ENCODE results near the gene THAP10.

Gene THAP10

GRCh38 chr15:70854666-70854976 lies 37.6 kb downstream of the THAP10 start:
- no peak for DNase-seq (ENCODE audit: extremely low read depth in 1 of 2, low read depth in 1 of 2)

- DNase-seq (ENCODE audit: extremely low read depth in 1 of 2, low read depth in 1 of 2) = peak in 1 of 2 donors; percentile 0
Observed at GRCh38 chr15:70853973-70854665, 38.1 kb downstream of the THAP10 start, which contains the start of gene LARP6. TSS of gene LARP6 (minus strand) at chr15:70854157. CDS start at chr15:70854088, 69 bp downstream.

- DNase-seq (ENCODE audit: extremely low read depth in 1 of 2, low read depth in 1 of 2) = peak in 1 of 2 donors; percentile 3
Observed at GRCh38 chr15:70853318-70853972, 38.8 kb downstream of the THAP10 start.

GRCh38 chr15:70852501-70853317 lies 39.5 kb downstream of the THAP10 start:
- DNase-seq (ENCODE audit: extremely low read depth in 1 of 2, low read depth in 1 of 2) = no peak

- DNase-seq (ENCODE audit: extremely low read depth in 1 of 2, low read depth in 1 of 2) = no peak
Observed at GRCh38 chr15:70851889-70852288, 40.3 kb downstream of the THAP10 start.

- no peak for DNase-seq (ENCODE audit: extremely low read depth in 1 of 2, low read depth in 1 of 2)
Observed at GRCh38 chr15:70845602-70846360, 46.5 kb downstream of the THAP10 start.

GRCh38 chr15:70837476-70837875 lies 54.8 kb downstream of the THAP10 start:
- DNase-seq (ENCODE audit: extremely low read depth in 1 of 2, low read depth in 1 of 2) = no peak

- DNase-seq (ENCODE audit: extremely low read depth in 1 of 2, low read depth in 1 of 2) = no peak
Observed at GRCh38 chr15:70835841-70836240, 56.4 kb downstream of the THAP10 start.

- no peak for DNase-seq (ENCODE audit: extremely low read depth in 1 of 2, low read depth in 1 of 2)
Observed at GRCh38 chr15:70835415-70835814, 56.8 kb downstream of the THAP10 start.

GRCh38 chr15:70834999-70835398 lies 57.2 kb downstream of the THAP10 start:
- DNase-seq (ENCODE audit: extremely low read depth in 1 of 2, low read depth in 1 of 2) = no peak

- DNase-seq (ENCODE audit: extremely low read depth in 1 of 2, low read depth in 1 of 2) = no peak
Observed at GRCh38 chr15:70833861-70834765, 58.1 kb downstream of the THAP10 start.

GRCh38 chr15:70833422-70833821 lies 58.8 kb downstream of the THAP10 start:
- DNase-seq (ENCODE audit: extremely low read depth in 1 of 2, low read depth in 1 of 2) = no peak

- DNase-seq (ENCODE audit: extremely low read depth in 1 of 2, low read depth in 1 of 2) = no peak
Observed at GRCh38 chr15:70832176-70832575, 60.1 kb downstream of the THAP10 start.

Data from stimulated activated CD8-positive, alpha-beta memory T cell treated with anti-CD3 and anti-CD28 coated beads, Interleukin-7, amount 100 ng/mL, for 48 hours (primary cell).